SK-N-SH treated with all-trans-retinoic acid at 6 μM for 48 hours (cell line): ENCODE results near the gene AXIN1.
A peak's percentile ranks its signal among the peaks of the same experiment; 100 is the strongest.

Experiments used
- ATAC-seq: fragments of 200-7000 bp; cut with Tn5 transposase; 3 replicates; pipeline ENCODE4 v1.9.1; 2020; ENCODE audit warnings: mild to moderate bottlenecking, moderate library complexity
- ARNTL ChIP-seq: fragments of 450-650 bp; formaldehyde crosslinking; IDR thresholded peaks from 2 replicates; pipeline ENCODE4 v1.5.0; 2020; ENCODE audit warnings: low read depth, mild to moderate bottlenecking, moderate library complexity, borderline replicate concordance
- CREB5 ChIP-seq: fragments of 250-450 bp; sonication (Bioruptor Pico); IDR thresholded peaks from 2 replicates; pipeline ENCODE4 v1.5.1; 2020; ENCODE audit warnings: low read depth, mild to moderate bottlenecking, moderate library complexity
- CSDC2 ChIP-seq: fragments of 250-450 bp; sonication (Bioruptor Pico); IDR thresholded peaks from 2 replicates; pipeline ENCODE4 v1.5.0; 2020; ENCODE audit warnings: mild to moderate bottlenecking, moderate library complexity
- ESRRG ChIP-seq: fragments of 250-450 bp; sonication (Bioruptor Pico); IDR thresholded peaks from 2 replicates; pipeline ENCODE4 v1.6.1; 2021; ENCODE audit warnings: mild to moderate bottlenecking
- GLIS3 ChIP-seq: fragments of 250-450 bp; sonication (Bioruptor Pico); IDR thresholded peaks from 2 replicates; pipeline ENCODE4 v1.5.0; 2020; ENCODE audit warnings: mild to moderate bottlenecking, moderate library complexity
- ISL1 ChIP-seq: fragments of 250-450 bp; sonication (Bioruptor Pico); IDR thresholded peaks from 2 replicates; pipeline ENCODE4 v2.1.2; 2022; ENCODE audit warnings: mild to moderate bottlenecking, moderate library complexity
- POU6F1 ChIP-seq: fragments of 250-450 bp; sonication (Bioruptor Pico); IDR thresholded peaks from 2 replicates; pipeline ENCODE4 v1.8.0; 2021; ENCODE audit warnings: low read depth, mild to moderate bottlenecking, moderate library complexity, borderline replicate concordance
- PPARA ChIP-seq: fragments of 250-450 bp; sonication (Bioruptor Pico); IDR thresholded peaks from 2 replicates; pipeline ENCODE4 v1.5.0; 2020; ENCODE audit warnings: mild to moderate bottlenecking, borderline replicate concordance
- RARB ChIP-seq: fragments of 250-450 bp; sonication (Bioruptor Pico); IDR thresholded peaks from 2 replicates; pipeline ENCODE4 v1.8.0; 2021; ENCODE audit warnings: mild to moderate bottlenecking, moderate library complexity
- SNAI2 ChIP-seq: fragments of 250-450 bp; sonication (Bioruptor Pico); IDR thresholded peaks from 2 replicates; pipeline ENCODE4 v1.5.0; 2020; ENCODE audit warnings: mild to moderate bottlenecking, moderate library complexity
- TCF4 ChIP-seq: fragments of 250-450 bp; sonication (Bioruptor Pico); IDR thresholded peaks from 2 replicates; pipeline ENCODE4 v1.8.0; 2021; ENCODE audit warnings: mild to moderate bottlenecking, moderate library complexity, borderline replicate concordance
- TOX ChIP-seq: fragments of 250-450 bp; sonication (Bioruptor Pico); IDR thresholded peaks from 2 replicates; pipeline ENCODE4 v1.8.0; 2021; ENCODE audit warnings: mild to moderate bottlenecking, moderate library complexity, borderline replicate concordance
- ZC3H10 ChIP-seq: fragments of 250-450 bp; sonication (Bioruptor Pico); IDR thresholded peaks from 2 replicates; pipeline ENCODE4 v1.5.1; 2021; ENCODE audit warnings: mild to moderate bottlenecking, moderate library complexity
- ZFP3 ChIP-seq: fragments of 250-450 bp; sonication (Bioruptor Pico); IDR thresholded peaks from 2 replicates; pipeline ENCODE4 v1.5.0; 2020; ENCODE audit warnings: mild to moderate bottlenecking, moderate library complexity
- ZFP30 ChIP-seq: fragments of 450-650 bp; formaldehyde crosslinking; IDR thresholded peaks from 2 replicates; pipeline ENCODE4 v1.5.0; 2022; ENCODE audit warnings: mild to moderate bottlenecking, moderate library complexity
- ZNF565 ChIP-seq: fragments of 450-650 bp; formaldehyde crosslinking; conservative IDR thresholded peaks from 2 replicates; pipeline ENCODE4 v1.5.0; 2020; ENCODE audit warnings: low read depth, mild to moderate bottlenecking, moderate library complexity
- ZNF70 ChIP-seq: fragments of 450-650 bp; formaldehyde crosslinking; IDR thresholded peaks from 2 replicates; pipeline ENCODE4 v1.5.0; 2020; ENCODE audit warnings: mild to moderate bottlenecking, moderate library complexity
- ZNF8 ChIP-seq: fragments of 450-650 bp; formaldehyde crosslinking; IDR thresholded peaks from 2 replicates; pipeline ENCODE4 v1.5.0; 2020; ENCODE audit warnings: mild to moderate bottlenecking, moderate library complexity
- TF ChIP-seq, protein P1 (sequence below): fragments of 250-450 bp; sonication (Bioruptor Pico); IDR thresholded peaks from 2 replicates; pipeline ENCODE4 v1.5.0; 2020; ENCODE audit warnings: mild to moderate bottlenecking, moderate library complexity
- TF ChIP-seq, protein P2 (sequence below): fragments of 250-450 bp; sonication (Bioruptor Pico); IDR thresholded peaks from 2 replicates; pipeline ENCODE4 v1.8.0; 2020; ENCODE audit warnings: mild to moderate bottlenecking, moderate library complexity, borderline replicate concordance

The AXIN1 gene

GRCh38 chr16:398561-399339 is 46.2 kb upstream of the AXIN1 start:
- no peak for ATAC-seq
- TF ChIP-seq, protein P1, sequence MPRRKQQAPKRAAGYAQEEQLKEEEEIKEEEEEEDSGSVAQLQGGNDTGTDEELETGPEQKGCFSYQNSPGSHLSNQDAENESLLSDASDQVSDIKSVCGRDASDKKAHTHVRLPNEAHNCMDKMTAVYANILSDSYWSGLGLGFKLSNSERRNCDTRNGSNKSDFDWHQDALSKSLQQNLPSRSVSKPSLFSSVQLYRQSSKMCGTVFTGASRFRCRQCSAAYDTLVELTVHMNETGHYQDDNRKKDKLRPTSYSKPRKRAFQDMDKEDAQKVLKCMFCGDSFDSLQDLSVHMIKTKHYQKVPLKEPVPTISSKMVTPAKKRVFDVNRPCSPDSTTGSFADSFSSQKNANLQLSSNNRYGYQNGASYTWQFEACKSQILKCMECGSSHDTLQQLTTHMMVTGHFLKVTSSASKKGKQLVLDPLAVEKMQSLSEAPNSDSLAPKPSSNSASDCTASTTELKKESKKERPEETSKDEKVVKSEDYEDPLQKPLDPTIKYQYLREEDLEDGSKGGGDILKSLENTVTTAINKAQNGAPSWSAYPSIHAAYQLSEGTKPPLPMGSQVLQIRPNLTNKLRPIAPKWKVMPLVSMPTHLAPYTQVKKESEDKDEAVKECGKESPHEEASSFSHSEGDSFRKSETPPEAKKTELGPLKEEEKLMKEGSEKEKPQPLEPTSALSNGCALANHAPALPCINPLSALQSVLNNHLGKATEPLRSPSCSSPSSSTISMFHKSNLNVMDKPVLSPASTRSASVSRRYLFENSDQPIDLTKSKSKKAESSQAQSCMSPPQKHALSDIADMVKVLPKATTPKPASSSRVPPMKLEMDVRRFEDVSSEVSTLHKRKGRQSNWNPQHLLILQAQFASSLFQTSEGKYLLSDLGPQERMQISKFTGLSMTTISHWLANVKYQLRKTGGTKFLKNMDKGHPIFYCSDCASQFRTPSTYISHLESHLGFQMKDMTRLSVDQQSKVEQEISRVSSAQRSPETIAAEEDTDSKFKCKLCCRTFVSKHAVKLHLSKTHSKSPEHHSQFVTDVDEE (CRISPR knock-in tag): no peak
- TF ChIP-seq ZNF565 (no peak), ZFP30 (no peak), ZFP3 (CRISPR knock-in tag) (no peak), ZNF8 (CRISPR knock-in tag) (no peak), TOX (CRISPR knock-in tag) (no peak), GLIS3 (CRISPR knock-in tag) (no peak), ESRRG (no peak), POU6F1 (CRISPR knock-in tag) (no peak), CSDC2 (no peak), ARNTL (CRISPR knock-in tag) (no peak), CREB5 (CRISPR knock-in tag) (no peak), RARB (CRISPR knock-in tag) (no peak)

DNA sequence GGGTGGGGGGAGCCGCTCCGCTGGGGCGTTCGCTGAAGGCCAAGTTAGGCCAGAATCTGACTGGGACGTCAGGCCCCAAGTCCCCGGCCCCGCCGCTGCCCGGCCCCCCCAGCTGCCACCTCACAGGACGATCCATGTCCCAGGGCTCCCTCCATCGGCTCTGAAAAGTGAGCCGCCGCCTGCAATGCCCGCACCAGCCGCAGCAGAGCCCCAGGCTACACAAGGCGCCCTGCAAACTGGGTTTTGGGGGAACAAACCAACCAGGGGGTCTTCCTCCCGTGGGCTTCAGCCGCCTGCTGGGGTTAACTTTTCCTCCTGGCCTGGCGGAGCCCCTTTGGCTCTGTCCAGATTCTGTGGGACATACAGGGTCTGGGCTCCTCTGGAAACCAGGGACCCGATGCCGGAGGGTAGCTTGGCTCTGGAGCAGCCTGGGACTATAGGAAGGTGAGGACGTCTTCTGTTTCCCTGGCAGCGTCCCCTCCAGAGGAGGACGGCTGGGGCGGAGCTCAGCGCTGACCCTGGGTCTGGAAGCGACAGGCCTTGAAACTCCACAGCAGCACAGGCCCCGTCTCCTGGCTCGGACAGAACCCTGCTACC is 45.3 kb upstream of the AXIN1 start:
- TF ChIP-seq SNAI2 (CRISPR knock-in tag): no peak
- TF ChIP-seq, protein P2, sequence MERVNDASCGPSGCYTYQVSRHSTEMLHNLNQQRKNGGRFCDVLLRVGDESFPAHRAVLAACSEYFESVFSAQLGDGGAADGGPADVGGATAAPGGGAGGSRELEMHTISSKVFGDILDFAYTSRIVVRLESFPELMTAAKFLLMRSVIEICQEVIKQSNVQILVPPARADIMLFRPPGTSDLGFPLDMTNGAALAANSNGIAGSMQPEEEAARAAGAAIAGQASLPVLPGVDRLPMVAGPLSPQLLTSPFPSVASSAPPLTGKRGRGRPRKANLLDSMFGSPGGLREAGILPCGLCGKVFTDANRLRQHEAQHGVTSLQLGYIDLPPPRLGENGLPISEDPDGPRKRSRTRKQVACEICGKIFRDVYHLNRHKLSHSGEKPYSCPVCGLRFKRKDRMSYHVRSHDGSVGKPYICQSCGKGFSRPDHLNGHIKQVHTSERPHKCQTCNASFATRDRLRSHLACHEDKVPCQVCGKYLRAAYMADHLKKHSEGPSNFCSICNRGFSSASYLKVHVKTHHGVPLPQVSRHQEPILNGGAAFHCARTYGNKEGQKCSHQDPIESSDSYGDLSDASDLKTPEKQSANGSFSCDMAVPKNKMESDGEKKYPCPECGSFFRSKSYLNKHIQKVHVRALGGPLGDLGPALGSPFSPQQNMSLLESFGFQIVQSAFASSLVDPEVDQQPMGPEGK (CRISPR knock-in tag): no peak
- no peak for TF ChIP-seq ZFP3 (CRISPR knock-in tag)
- TF ChIP-seq ARNTL (CRISPR knock-in tag): no peak
- TF ChIP-seq TCF4: no peak
- no peak for TF ChIP-seq RARB (CRISPR knock-in tag)
- TF ChIP-seq ISL1: no peak
- no peak for TF ChIP-seq POU6F1 (CRISPR knock-in tag)
- no peak for TF ChIP-seq ZFP30
- no peak for TF ChIP-seq PPARA
- no peak for TF ChIP-seq ZC3H10 (CRISPR knock-in tag)
- TF ChIP-seq CSDC2: no peak
- TF ChIP-seq ZNF70 (CRISPR knock-in tag): no peak
- ATAC-seq: peak; percentile 71

GRCh38 chr16:397135-397661 is 44.7 kb upstream of the AXIN1 start, which contains the start of gene NME4:
Gene NME4, plus strand, starts transcription at chr16:397199. Its CDS starts 24 bp downstream, at chr16:397223.
- no peak for ATAC-seq
- TF ChIP-seq, protein P1 (CRISPR knock-in tag): 0 out of 2 replicates have a peak, but pooled peaks have one; percentile 22
- no peak for TF ChIP-seq ZFP30
